ENCODE results near the gene AOC1.

AOC1 gene

GRCh38 chr7:150820578-150821198 is 31.6 kb upstream of the AOC1 start:
- H3K36me3 ChIP-seq (ENCODE audit: insufficient read depth, low read length) = no peaks in the 10 kb centered on the region
- H3K27me3 ChIP-seq (ENCODE audit: control insufficient read depth, insufficient read depth, low read length) = no peaks in the 10 kb centered on the region
- no peaks in the 10 kb centered on the region for H3K9me3 ChIP-seq (replicated peaks; ENCODE audit: low read length)
- H3K4me1 ChIP-seq (ENCODE audit: control insufficient read depth, insufficient read depth, low read length) = no peaks in the 10 kb centered on the region
- H3K9ac ChIP-seq (ENCODE audit: low read depth, low read length) = no peak overlapping the region
- no peak overlapping the region for H3K4me2 ChIP-seq (ENCODE audit: low read length)
- no peak overlapping the region for H3K4me3 ChIP-seq (ENCODE audit: low read length)

- Histone ChIP-seq H3K4me1 (ENCODE audit: control insufficient read depth, insufficient read depth, low read length) (no peaks in the 10 kb centered on the region), H3K36me3 (ENCODE audit: insufficient read depth, low read length) (no peaks in the 10 kb centered on the region), H3K9ac (ENCODE audit: low read depth, low read length) (no peak overlapping the region), H3K9me3 (replicated peaks; ENCODE audit: low read length) (no peaks in the 10 kb centered on the region), H3K27me3 (ENCODE audit: control insufficient read depth, insufficient read depth, low read length) (no peaks in the 10 kb centered on the region), H3K4me2 (ENCODE audit: low read length) (no peak overlapping the region), H3K4me3 (ENCODE audit: low read length) (no peak overlapping the region)
Measured at GRCh38 chr7:150823043-150823442, 29.3 kb upstream of the AOC1 start.

GRCh38 chr7:150823484-150824126 is 28.7 kb upstream of the AOC1 start:
- no peaks in the 10 kb centered on the region for H3K4me1 ChIP-seq (ENCODE audit: control insufficient read depth, insufficient read depth, low read length)

GRCh38 chr7:150824379-150825177 is 27.7 kb upstream of the AOC1 start:
- H3K27me3 ChIP-seq (ENCODE audit: control insufficient read depth, insufficient read depth, low read length) = no peaks in the 10 kb centered on the region
- no peaks in the 10 kb centered on the region for H3K9me3 ChIP-seq (replicated peaks; ENCODE audit: low read length)
- no peak overlapping the region for H3K9ac ChIP-seq (ENCODE audit: low read depth, low read length)
- no peak overlapping the region for H3K4me3 ChIP-seq (ENCODE audit: low read length)
- no peaks in the 10 kb centered on the region for H3K36me3 ChIP-seq (ENCODE audit: insufficient read depth, low read length)
- no peaks in the 10 kb centered on the region for H3K4me1 ChIP-seq (ENCODE audit: control insufficient read depth, insufficient read depth, low read length)
- H3K4me2 ChIP-seq (ENCODE audit: low read length) = no peak overlapping the region

More at GRCh38 chr7:150823484-150824126, 28.7 kb upstream of the AOC1 start:
- Histone ChIP-seq H3K36me3 (ENCODE audit: insufficient read depth, low read length) (no peaks in the 10 kb centered on the region), H3K9ac (ENCODE audit: low read depth, low read length) (no peak overlapping the region), H3K4me3 (ENCODE audit: low read length) (no peak overlapping the region), H3K9me3 (replicated peaks; ENCODE audit: low read length) (no peaks in the 10 kb centered on the region), H3K27me3 (ENCODE audit: control insufficient read depth, insufficient read depth, low read length) (no peaks in the 10 kb centered on the region), H3K4me2 (ENCODE audit: low read length) (no peak overlapping the region)

GRCh38 chr7:150826061-150826849 is 26.1 kb upstream of the AOC1 start:
- Histone ChIP-seq H3K36me3 (ENCODE audit: insufficient read depth, low read length) (no peaks in the 10 kb centered on the region), H3K4me3 (ENCODE audit: low read length) (no peak overlapping the region), H3K4me2 (ENCODE audit: low read length) (no peak overlapping the region), H3K27me3 (ENCODE audit: control insufficient read depth, insufficient read depth, low read length) (no peaks in the 10 kb centered on the region), H3K4me1 (ENCODE audit: control insufficient read depth, insufficient read depth, low read length) (no peaks in the 10 kb centered on the region), H3K9me3 (replicated peaks; ENCODE audit: low read length) (no peaks in the 10 kb centered on the region), H3K9ac (ENCODE audit: low read depth, low read length) (no peak overlapping the region)

GRCh38 chr7:150828384-150828783 is 23.9 kb upstream of the AOC1 start:
- Histone ChIP-seq H3K4me2 (ENCODE audit: low read length) (no peak overlapping the region), H3K9me3 (replicated peaks; ENCODE audit: low read length) (no peaks in the 10 kb centered on the region), H3K4me1 (ENCODE audit: control insufficient read depth, insufficient read depth, low read length) (no peaks in the 10 kb centered on the region), H3K27me3 (ENCODE audit: control insufficient read depth, insufficient read depth, low read length) (no peaks in the 10 kb centered on the region), H3K36me3 (ENCODE audit: insufficient read depth, low read length) (no peaks in the 10 kb centered on the region), H3K4me3 (ENCODE audit: low read length) (no peak overlapping the region), H3K9ac (ENCODE audit: low read depth, low read length) (no peak overlapping the region)

- Histone ChIP-seq H3K9ac (ENCODE audit: low read depth, low read length) (no peak overlapping the region), H3K9me3 (replicated peaks; ENCODE audit: low read length) (no peaks in the 10 kb centered on the region), H3K36me3 (ENCODE audit: insufficient read depth, low read length) (no peaks in the 10 kb centered on the region), H3K4me1 (ENCODE audit: control insufficient read depth, insufficient read depth, low read length) (no peaks in the 10 kb centered on the region), H3K27me3 (ENCODE audit: control insufficient read depth, insufficient read depth, low read length) (no peaks in the 10 kb centered on the region), H3K4me3 (ENCODE audit: low read length) (no peak overlapping the region), H3K4me2 (ENCODE audit: low read length) (no peak overlapping the region)
Measured at GRCh38 chr7:150829426-150829825, 22.9 kb upstream of the AOC1 start.

- H3K4me3 ChIP-seq (ENCODE audit: low read length) = no peak overlapping the region
Measured at GRCh38 chr7:150830937-150831336, 21.4 kb upstream of the AOC1 start.

GRCh38 chr7:150831851-150832250 is 20.5 kb upstream of the AOC1 start:
- Histone ChIP-seq H3K4me1 (ENCODE audit: control insufficient read depth, insufficient read depth, low read length) (no peaks in the 10 kb centered on the region), H3K9me3 (replicated peaks; ENCODE audit: low read length) (no peaks in the 10 kb centered on the region), H3K36me3 (ENCODE audit: insufficient read depth, low read length) (no peaks in the 10 kb centered on the region), H3K4me3 (ENCODE audit: low read length) (no peak overlapping the region), H3K9ac (ENCODE audit: low read depth, low read length) (no peak overlapping the region), H3K4me2 (ENCODE audit: low read length) (no peak overlapping the region), H3K27me3 (ENCODE audit: control insufficient read depth, insufficient read depth, low read length) (no peaks in the 10 kb centered on the region)

More at GRCh38 chr7:150830937-150831336, 21.4 kb upstream of the AOC1 start:
- Histone ChIP-seq H3K27me3 (ENCODE audit: control insufficient read depth, insufficient read depth, low read length) (no peaks in the 10 kb centered on the region), H3K9ac (ENCODE audit: low read depth, low read length) (no peak overlapping the region), H3K9me3 (replicated peaks; ENCODE audit: low read length) (no peaks in the 10 kb centered on the region), H3K4me1 (ENCODE audit: control insufficient read depth, insufficient read depth, low read length) (no peaks in the 10 kb centered on the region), H3K4me2 (ENCODE audit: low read length) (no peak overlapping the region), H3K36me3 (ENCODE audit: insufficient read depth, low read length) (no peaks in the 10 kb centered on the region)

GRCh38 chr7:150835019-150835418 is 17.3 kb upstream of the AOC1 start:
- no peak overlapping the region for H3K4me3 ChIP-seq (ENCODE audit: low read length)
- H3K36me3 ChIP-seq (ENCODE audit: insufficient read depth, low read length) = no peaks in the 10 kb centered on the region
- no peak overlapping the region for H3K4me2 ChIP-seq (ENCODE audit: low read length)
- no peaks in the 10 kb centered on the region for H3K27me3 ChIP-seq (ENCODE audit: control insufficient read depth, insufficient read depth, low read length)
- no peaks in the 10 kb centered on the region for H3K4me1 ChIP-seq (ENCODE audit: control insufficient read depth, insufficient read depth, low read length)
- H3K9ac ChIP-seq (ENCODE audit: low read depth, low read length) = no peak overlapping the region
- H3K9me3 ChIP-seq (replicated peaks; ENCODE audit: low read length) = no peaks in the 10 kb centered on the region

- Histone ChIP-seq H3K9me3 (replicated peaks; ENCODE audit: low read length) (no peaks in the 10 kb centered on the region), H3K4me1 (ENCODE audit: control insufficient read depth, insufficient read depth, low read length) (no peaks in the 10 kb centered on the region), H3K36me3 (ENCODE audit: insufficient read depth, low read length) (no peaks in the 10 kb centered on the region), H3K4me3 (ENCODE audit: low read length) (no peak overlapping the region), H3K9ac (ENCODE audit: low read depth, low read length) (no peak overlapping the region), H3K27me3 (ENCODE audit: control insufficient read depth, insufficient read depth, low read length) (no peaks in the 10 kb centered on the region), H3K4me2 (ENCODE audit: low read length) (no peak overlapping the region)
Measured at GRCh38 chr7:150835702-150836280, 16.5 kb upstream of the AOC1 start.
